Embryonic facial prominence (tissue), 1 donor: ENCODE results near the gene BRSK2.
A peak's percentile ranks its signal among the peaks of the same experiment; 100 is the strongest.

Source experiments
- DNase-seq: peaks from one replicate; pipeline ENCODE4 v3.0.0-alpha.2; 2016; ENCODE audit errors: extremely low spot score

BRSK2 gene

DNA sequence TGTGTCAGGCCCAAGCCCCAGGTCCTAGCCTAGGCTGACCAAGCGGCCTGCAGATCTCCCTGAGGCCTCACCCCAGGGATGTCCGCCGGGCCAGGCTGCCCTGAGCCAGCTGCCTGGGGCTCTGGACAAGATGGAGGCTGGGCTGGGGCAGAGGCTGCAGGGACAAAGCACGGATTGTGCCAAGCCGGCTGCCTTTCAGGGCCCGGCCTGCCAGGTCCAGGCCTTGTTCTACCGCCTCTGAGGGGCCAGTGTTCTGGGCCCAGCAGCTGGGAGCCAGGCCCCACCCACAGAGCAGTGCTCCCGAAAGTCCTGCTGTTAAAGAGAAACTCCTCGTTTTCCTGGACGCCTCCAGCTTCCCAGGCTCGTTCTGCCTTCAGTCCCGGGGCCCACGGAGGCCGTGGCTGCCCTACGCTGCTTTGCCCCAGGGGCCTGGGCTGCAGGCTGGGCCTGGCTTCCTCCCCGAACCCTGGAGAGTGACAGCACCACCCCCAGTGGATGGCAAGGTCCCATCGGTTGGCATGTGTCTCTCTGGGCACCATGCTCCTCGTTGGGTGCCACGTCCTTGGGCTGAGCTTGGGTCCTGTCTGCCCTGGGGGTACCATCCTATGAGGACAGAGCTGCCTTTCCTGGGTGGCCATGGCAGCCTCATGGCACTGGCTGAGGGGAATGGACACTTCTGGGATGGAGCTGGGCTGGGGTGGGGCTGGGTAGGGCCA is 7.6 kb downstream of the BRSK2 start:
- DNase-seq = no peak

DNA sequence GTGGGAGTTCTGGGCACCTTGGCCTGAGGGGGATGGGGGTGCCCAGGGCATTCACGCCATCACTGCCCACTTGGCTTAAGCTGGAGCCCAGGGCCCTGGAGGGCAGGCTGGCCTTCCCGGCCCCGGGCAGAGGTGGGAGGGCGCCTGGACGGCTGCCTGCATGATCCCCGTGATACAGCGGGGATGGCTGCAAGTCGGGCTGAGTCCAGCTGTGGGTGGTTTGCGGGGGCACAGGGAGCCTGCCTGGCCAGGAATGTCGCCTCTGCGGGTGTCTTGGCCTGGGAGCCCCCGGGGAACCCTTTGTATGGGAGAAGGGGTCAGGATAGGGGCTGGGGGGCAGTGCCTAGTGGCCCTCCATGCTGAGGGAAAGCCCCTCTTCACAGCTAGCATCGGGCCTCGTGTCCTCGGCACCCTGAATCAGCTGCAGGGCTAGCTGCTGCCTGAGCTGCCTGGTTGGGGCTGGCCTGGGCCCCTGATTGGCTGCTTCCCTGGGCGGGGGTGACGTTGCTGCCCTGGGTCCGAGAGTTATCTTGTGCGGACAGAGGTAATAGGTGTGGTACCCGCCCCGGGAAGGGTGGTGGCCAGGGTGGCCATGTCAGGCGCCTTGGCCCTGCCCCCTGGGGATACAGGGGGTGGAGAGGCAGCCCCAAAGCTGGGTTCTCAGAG is 8.3 kb downstream of the BRSK2 start:
- DNase-seq = no peak

DNA sequence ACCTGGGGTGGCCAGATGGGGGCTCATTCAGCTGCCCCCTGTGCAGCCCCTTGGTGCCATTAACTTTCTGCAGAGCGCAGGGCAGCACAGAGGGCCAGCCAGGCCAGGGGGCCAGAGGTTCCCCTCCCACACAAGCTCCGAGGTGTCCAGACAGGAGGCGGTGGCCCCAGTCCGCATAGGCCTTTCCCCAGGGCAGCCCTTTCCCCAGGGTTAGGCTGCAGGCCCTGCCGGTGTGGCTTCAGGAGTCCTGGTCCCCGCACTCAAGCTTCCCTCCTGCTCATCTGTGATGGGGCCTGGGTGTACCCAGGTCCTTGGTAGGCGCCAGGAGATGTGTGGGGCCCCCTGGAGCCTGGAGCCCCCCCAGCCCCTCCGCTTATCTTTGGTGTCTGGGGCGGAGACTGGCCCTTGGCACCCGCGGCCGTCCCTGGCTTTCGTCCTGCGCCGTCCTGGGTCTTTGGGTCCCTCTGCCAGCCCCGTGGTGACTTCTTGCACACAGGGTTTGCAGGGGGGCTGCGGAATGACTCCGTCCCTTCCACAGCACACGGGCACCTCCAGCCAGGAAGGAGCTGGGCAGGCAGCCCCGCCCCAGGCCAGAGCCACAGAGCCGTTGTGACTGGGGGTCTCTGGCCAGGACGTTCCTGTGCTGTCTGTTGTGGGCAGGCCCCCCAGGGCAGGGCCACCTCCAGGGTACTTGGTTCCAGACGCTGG is 8.9 kb downstream of the BRSK2 start:
- no peak for DNase-seq

DNA sequence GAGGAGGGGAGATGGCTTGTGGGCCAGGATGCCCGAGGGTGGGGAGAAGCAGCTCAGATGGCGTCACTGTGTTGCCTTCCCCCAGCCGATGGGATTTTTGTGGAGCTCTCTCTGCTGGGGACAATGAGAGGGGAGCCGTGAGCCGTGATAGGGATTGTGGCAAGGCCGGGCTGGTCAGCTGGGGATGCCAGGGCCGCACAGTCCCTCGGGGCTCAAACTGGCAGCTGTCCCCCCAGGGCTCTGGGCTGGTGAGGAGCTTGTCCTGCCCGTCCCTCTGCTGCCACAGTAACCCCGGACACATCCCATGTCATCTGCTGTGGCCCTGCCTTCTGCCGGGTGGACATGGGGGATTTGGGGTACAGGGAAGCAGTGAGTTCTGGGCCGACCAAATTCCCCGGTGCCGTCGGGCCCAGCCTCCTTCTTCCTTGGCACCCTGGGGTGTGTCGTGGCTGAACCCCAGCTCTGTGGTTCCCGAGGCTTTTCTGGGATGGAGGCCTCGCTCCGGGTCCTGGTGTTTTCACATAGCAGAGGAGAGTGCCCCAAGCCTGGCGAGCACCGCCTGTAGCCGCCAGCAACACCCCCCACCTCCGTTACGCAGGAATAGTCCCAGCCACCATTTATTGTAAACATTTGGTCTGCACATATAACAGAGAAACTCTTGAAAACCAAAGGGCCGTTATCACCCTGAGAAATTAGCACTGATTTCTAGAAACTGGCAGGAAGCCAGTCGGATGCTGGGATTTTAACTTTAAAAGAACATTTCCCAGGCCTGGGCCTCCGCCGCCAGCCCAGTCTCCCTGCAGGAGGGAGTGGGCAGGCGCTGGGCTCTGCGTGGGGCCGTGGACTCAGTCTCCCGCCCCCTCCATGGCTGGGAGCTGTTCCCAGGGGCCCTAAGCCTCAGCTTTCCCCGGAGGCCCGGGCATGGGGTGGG is 9.9 kb downstream of the BRSK2 start:
- DNase-seq = no peak

DNA sequence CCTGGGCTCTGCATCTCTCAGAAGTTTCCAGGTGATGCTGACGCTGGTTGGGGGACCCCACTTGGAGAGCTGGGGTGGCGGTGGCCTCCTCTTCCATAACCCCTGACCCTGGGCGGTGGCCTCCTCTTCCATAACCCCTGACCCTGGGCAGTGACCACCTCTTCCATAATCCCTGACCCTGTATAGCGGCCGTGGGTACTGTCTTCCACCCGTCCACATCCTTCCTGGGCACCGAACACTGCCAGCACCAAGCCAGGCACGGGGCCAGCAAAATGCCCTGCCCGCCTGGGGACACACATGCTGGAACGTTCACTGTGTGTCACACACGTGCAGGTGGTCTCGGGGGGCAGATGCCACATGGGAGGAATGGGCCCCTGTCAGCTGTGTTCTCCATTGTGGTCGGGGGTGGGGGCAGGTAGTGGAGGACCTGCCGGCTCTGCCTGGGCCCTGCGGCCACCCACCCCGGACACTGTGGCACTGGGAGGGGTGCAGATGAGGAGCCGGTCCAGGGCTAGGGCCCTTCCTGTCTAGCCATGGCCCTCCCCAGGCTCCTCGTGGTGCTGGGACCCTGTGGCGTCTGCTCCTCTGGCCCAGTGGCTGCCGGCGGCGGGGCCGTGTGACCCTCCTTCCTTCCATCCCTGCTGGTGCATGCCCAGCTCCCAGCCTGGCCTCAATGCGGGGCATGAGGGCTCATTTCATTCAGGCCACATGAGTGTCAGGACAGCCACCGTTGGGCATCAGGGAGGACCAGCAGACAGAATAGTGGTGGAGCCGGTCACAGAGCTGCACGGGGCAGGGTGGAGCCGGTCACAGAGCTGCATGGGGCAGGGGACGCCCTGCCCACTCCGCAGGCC is 10.8 kb downstream of the BRSK2 start:
- DNase-seq = no peak

DNA sequence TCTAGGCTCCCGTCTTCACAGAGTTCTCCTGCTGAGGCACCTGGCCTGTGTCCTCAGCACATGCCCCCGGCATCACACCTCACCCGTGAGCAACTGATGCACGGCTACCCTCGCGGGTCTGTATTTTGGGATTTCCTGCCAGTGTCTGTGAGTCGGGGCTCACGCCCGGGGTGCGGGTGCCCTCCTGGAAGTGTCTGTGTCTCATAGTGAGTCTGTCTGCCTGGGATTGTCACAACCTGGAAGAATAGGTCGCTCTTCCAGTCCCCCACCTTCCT is 11.4 kb downstream of the BRSK2 start:
- no peak for DNase-seq

DNA sequence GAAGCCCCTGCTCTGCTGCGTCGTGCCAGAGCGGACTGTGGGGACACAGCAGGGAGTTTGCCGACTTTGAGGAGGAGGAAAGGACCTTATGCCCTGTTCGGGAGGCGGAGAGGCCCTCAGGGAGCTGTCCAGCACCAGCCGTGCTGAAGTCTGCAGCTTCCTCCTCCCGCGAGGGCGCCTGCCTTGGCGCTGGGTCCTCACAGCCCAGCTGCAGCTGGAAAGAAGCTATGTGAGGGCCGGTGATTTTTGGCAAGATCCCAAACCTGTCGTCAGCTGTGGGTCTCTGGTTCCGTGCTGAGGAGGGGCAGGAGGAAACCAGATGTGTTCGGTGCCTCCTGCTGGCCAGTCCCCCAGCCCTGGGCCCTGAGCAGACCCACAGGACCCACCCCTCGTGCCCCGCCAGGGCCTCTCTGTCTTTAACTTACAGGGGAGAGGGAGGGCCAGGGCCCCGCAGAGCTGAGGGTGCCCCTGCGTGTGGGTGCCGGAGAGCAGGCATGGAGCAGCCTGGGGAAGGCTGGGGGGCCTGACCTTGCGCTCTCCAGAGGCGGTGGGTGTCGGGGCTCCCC is 12.0 kb downstream of the BRSK2 start:
- peak; percentile 13 for DNase-seq

DNA sequence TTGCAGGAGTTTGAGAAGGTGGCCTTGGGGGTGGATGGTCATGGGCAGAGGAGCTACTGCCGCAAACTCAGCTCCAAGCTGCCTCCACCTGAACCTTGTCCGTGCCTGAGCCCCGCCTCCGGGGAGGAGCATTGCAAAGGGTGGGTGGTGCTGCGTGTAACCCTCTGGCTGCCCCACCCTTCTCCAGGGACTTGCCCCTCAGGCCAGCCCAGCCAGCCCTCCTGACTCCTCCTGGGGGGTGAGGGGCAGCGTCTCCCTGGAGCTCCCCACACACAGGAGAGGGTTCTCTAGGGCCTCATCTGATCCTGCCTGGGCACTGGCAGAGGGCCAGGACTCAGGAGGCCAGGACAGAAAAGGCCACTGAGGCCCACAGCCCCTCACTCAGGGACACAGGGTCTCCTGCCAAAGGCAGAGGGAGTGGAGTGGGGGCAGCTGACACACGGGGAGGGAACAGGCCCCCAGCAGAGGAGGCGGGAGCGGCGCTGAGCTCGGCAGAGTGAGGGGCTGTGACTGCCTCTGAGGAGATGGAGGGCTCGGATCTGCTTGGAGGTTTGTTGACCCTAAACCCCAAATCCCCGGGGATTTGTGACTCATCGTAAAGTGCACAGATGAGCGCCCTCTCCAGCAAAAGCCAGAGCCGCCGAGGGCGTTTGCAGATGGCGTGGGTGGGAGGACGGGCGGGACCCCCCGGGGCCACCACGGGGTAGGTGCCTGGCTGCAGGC is 12.8 kb downstream of the BRSK2 start:
- no peak for DNase-seq

DNA sequence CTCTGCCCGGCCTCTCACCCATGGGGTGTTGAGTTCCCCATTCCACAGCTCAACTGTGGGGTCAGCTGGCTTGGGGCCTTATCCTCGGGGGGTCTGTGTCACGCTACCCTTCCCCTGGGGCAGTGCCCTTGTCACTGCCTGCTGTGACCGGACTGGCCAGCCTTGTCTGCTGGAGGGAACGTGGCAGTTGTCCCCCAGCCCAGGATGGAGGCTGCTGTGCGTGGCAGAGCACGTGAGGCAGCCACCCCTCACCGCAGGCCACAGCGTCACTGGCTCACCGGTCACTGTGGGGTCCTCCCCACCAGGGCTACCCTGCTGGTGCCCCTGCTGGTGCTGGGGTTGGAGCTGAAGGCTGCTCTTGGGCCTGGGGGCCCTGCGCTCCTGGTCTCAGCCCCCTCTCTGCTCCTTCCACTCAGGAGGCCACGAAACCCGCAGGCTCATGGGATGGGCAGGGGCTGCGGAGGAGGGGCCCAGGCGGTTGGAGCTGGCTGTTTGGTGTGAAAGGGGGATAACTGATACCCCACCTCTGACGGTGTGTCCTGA is 13.4 kb downstream of the BRSK2 start:
- DNase-seq = no peak

DNA sequence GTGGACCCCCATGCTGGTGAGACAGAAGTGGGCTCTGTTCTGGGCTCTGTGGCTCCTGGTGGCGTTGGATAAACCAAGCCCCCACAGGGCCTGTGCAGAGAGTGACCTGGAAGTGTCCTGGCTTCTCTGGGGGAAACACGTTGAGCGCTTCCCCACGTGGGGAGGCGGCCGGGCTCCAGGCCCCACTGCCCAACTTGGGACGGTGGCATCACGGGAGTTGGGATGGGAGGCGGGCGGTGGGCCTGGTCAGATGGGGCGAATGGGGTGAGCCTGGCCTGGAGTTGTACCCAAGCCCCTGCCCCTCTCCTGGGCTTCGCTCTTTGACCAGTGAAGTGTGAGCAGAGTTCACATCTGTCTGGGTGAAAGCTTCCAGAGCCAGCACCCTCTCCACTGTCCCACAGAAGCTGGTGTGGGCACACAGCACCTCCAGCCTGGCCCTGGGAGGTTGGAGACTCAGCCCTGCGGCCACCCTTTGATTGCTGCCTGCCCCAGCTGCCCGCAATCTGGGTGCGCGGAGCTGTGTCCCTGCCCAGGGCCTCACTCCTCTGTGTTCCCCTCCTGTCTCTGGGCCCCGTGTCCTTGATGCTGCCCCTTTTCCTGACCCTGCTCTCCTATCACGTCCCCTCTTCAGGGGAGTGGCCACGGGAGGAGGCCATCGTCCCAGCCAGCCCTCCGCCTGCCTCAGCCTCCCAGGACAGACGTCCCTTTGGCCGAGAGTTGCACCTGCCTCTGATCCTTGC is 14.2 kb downstream of the BRSK2 start:
- DNase-seq = no peak

DNA sequence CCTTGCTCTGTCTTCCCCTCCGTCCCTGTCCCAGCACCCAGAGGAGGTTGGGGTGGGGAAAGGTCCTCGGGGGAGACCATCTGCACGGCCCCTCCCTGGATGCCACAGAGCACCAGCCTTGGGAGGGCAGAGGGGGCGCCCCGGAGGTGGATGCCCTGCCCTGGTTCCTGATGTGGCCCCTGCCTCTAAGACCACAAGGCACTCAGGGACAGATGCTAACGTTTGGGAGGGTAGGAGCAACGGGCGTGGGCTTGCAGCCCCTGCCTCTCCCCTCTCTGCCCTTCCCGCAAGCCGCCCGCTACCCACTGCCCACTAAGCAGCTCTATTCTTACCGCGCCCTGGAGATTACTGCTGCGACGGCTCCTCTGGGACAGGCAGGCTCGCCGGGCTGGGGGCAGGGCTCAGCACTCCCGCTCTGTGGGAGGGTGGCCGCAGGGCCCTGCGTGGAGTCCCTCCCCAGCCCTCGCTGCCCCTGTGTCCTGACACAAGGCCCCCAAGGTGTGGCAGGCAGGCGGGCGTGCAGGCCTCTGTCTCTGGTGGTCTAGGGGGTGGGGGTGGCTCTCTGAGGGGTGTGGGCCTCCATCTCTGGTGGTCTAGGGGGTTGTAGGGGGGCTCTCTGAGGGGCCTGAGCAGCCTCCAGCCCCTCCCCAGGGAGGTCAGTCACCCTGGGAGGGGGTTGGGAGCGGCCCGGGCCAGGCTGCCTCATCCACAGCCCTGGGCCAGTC is 14.9 kb downstream of the BRSK2 start:
- no peak for DNase-seq

DNA sequence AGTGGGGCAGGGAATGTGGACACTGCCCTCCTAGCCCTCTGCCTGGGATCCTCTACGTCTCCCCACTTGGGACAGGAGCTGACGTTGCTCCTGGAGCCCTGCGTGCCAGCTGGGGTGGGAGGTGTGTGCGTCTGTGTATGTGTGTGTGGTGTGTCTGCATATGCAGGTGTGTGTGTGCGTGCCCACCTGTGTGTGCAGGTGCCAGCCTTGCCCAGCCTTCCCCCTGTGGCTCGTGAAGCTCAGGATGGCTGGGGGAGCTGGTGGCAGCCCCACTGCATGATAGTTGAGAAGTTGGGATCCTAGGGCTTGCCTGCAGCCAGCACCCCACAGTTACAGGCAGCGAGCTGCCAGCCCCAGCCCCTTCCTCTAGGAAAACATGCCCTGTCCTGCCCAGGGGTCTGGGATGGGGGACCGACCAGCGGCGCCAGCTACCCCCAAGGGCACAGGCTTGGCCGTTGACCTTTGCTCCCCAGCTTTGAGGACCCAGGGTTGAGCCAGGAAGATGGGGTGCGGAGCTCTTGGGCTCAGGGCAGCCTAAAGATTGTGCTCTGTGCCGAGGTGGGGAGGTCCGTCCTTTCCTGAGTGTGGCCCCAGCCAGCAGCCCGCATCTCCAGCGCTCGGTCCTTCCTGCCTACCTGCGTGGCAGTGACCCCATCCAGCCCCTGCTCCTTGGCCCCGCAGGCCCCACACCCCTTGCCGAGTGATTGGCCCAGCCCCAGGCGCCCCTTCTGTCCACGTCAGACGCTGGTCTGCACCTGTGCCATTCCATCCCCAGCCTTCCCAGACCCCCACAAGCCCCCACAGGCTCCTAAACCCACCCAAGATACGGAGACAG is 15.7 kb downstream of the BRSK2 start:
- DNase-seq = no peak

DNA sequence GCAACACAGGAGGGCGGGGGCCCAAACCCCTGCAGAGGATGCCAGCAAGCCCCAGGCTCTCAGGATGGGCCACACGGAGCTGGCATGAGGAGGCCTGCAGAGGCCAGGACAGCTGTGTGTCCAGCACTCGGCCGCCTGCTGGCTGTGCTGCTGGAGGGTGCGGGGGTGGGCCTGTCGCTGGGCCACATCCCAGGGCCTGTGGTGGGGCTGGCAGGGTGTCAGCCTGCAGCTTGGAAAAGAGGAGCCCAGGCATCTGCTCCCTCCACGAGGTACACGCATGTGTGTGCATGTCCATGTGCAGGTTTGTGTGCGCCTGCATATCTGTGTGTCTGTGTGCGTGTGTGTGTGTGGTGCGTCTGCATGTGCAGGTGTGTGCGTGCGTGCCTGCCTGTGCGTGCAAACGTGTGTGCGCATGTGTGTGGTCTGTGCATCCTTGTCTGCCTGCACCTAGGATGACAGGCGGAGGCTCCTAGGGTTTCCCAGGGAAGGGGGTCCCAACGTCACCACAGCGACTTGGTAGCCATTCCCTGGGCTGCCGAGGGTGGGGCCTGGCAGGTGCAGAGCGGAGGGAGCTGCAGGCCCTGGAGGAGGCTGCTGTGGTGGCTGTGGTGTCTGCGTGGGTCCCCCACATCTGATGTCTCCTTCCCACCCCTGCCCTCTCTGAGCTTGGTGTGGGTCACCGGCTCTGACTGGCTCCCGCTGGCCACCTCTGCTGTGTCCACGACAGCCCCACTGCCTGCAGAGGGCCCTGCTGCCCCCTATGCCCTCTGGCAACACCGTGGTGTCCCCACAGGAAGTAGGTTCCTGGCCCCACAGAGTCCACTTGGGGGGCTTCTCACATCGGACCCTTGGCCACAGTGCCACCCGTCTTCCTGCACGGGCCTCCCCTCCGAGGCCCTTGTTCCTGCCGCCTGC is 17.1 kb downstream of the BRSK2 start:
- DNase-seq = no peak

DNA sequence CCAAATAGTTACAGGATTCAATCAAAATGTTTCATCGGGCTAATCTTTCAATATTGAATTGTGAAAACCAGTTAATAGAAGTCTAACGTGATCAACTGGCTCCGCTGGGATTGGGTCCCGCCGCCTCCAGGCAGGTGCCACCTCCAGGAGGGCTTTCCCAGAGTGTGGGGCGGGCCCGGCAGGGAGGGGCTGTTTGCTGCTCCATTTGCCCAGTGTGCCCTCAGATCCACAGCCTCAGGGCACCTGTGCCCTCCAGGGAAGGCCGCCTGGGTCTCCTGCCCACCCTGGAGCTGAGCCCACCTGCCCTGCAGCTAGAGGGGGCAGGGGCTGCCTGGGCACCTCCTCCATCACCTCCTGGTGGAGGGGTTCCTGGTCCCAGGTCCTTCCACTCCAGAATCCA is 17.9 kb downstream of the BRSK2 start:
- no peak for DNase-seq

DNA sequence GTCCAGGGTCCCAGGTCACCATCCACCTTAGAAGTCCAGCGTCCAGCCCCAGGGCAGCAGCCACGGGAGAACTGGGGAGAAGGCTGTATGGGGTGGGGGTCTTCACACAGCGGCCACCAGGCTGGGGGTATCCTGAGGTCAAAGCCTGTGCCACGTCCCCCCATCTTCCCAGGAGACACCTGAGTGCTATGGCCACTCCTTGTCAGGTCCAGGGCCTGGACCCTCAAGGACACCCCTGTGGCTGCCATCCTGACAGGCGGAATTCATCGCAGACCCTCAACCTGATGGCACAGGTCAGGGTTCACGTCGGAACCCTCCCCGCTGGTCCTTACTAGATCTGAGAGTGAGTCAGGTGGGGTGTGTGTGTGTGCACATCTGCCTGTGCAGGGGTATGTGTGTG is 18.6 kb downstream of the BRSK2 start:
- DNase-seq = no peak

DNA sequence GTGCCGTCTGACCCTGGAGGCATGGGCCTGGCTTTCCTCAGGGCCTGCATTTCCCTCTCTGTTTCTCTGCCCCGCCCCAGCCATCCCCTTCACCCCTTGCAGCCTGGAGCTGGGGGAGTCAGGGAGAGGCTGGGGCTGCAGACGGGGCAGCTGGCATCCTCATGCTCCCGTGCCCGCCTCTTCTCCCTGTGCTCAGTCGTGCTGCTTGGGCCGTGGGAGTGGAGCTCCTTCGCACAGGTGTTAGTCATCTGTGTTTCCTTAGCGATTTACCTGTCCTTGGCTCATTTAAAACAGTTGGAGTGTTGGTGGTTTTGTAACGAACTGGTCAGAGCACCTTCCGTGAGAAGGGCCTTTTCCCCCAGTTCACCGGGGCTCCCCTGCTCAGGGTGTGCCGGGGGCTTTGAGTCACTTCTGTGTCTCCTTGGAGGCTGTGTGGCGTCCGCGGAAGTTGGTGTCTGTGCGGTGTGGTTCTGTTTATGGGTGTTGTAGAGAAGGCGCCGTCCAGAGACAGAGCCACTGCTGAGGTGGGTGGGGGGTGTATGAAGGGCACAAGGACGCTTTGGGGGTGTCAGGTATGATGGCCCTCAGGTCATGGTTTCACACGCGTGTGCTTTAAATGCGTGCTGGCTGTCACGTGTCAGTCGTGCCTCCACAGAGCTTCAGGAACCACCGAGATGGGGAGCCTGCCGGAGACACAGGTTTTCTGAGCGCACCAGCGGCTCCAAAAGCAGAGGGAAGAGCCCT is 19.5 kb downstream of the BRSK2 start:
- DNase-seq = no peak
